ENCODE results near the gene SLC9A4.

Gene SLC9A4

GRCh38 chr2:102453501-102453900 is 19.5 kb upstream of the SLC9A4 start:
- no peak for DNase-seq (ENCODE audit: low read depth)

- no peak for DNase-seq (ENCODE audit: low read depth)
Observed at GRCh38 chr2:102455061-102455670, 17.9 kb upstream of the SLC9A4 start.

GRCh38 chr2:102460467-102460866 is 12.6 kb upstream of the SLC9A4 start:
- no peak for DNase-seq (ENCODE audit: low read depth)

GRCh38 chr2:102461188-102461587 is 11.8 kb upstream of the SLC9A4 start:
- no peak for DNase-seq (ENCODE audit: low read depth)

- no peak for DNase-seq (ENCODE audit: low read depth)
Observed at GRCh38 chr2:102463160-102463559, 9.9 kb upstream of the SLC9A4 start.

GRCh38 chr2:102470168-102470567 is 2.9 kb upstream of the SLC9A4 start:
- DNase-seq (ENCODE audit: low read depth): no peak

GRCh38 chr2:102473631-102474030 is 605 bp downstream of the SLC9A4 start:
- DNase-seq (ENCODE audit: low read depth): no peak

GRCh38 chr2:102474785-102475184 is 1.8 kb downstream of the SLC9A4 start:
- DNase-seq (ENCODE audit: low read depth): no peak

GRCh38 chr2:102478686-102479470 is 5.9 kb downstream of the SLC9A4 start:
- no peak for DNase-seq (ENCODE audit: low read depth)

- no peak for DNase-seq (ENCODE audit: low read depth)
Observed at GRCh38 chr2:102480285-102481195, 7.5 kb downstream of the SLC9A4 start.

GRCh38 chr2:102481931-102482330 is 8.9 kb downstream of the SLC9A4 start:
- DNase-seq (ENCODE audit: low read depth): no peak

GRCh38 chr2:102483086-102483485 is 10.1 kb downstream of the SLC9A4 start:
- no peak for DNase-seq (ENCODE audit: low read depth)

GRCh38 chr2:102484310-102485061 is 11.5 kb downstream of the SLC9A4 start:
- DNase-seq (ENCODE audit: low read depth): no peak

GRCh38 chr2:102485147-102485785 is 12.2 kb downstream of the SLC9A4 start:
- no peak for DNase-seq (ENCODE audit: low read depth)

- DNase-seq (ENCODE audit: low read depth): no peak
Observed at GRCh38 chr2:102486941-102487702, 14.1 kb downstream of the SLC9A4 start.

GRCh38 chr2:102487761-102488462 is 14.9 kb downstream of the SLC9A4 start:
- DNase-seq (ENCODE audit: low read depth): no peak

- no peak for DNase-seq (ENCODE audit: low read depth)
Observed at GRCh38 chr2:102489646-102490045, 16.6 kb downstream of the SLC9A4 start.

GRCh38 chr2:102492006-102492405 is 19.0 kb downstream of the SLC9A4 start:
- no peak for DNase-seq (ENCODE audit: low read depth)

GRCh38 chr2:102494570-102494969 is 21.5 kb downstream of the SLC9A4 start:
- DNase-seq (ENCODE audit: low read depth): no peak

GRCh38 chr2:102498414-102498813 is 25.4 kb downstream of the SLC9A4 start:
- no peak for DNase-seq (ENCODE audit: low read depth)

Data from stimulated activated CD8-positive, alpha-beta memory T cell treated with anti-CD3 and anti-CD28 coated beads, Interleukin-15, amount 100 ng/mL, for 24 hours (primary cell).